ENCODE results near the gene ISCA2.

ISCA2 gene

GRCh38 chr14:74514471-74514941 is 20.9 kb downstream of the ISCA2 start:
- Histone ChIP-seq H3K27ac (ENCODE audit: low read depth, low read length) (no peak overlapping the region), H3K36me3 (ENCODE audit: low read length) (no peaks in the 10 kb centered on the region)

GRCh38 chr14:74515891-74516412 is 22.4 kb downstream of the ISCA2 start:
- no peaks in the 10 kb centered on the region for H3K79me2 ChIP-seq (ENCODE audit: insufficient read depth, low read length)
- TF ChIP-seq, protein P1, sequence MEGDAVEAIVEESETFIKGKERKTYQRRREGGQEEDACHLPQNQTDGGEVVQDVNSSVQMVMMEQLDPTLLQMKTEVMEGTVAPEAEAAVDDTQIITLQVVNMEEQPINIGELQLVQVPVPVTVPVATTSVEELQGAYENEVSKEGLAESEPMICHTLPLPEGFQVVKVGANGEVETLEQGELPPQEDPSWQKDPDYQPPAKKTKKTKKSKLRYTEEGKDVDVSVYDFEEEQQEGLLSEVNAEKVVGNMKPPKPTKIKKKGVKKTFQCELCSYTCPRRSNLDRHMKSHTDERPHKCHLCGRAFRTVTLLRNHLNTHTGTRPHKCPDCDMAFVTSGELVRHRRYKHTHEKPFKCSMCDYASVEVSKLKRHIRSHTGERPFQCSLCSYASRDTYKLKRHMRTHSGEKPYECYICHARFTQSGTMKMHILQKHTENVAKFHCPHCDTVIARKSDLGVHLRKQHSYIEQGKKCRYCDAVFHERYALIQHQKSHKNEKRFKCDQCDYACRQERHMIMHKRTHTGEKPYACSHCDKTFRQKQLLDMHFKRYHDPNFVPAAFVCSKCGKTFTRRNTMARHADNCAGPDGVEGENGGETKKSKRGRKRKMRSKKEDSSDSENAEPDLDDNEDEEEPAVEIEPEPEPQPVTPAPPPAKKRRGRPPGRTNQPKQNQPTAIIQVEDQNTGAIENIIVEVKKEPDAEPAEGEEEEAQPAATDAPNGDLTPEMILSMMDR (IDR thresholded peaks at IDR 0.05; ENCODE audit: insufficient read depth, low read length, poor library complexity, severe bottlenecking), result no peak
- TF ChIP-seq EZH2phosphoT487 (conservative IDR thresholded peaks at IDR 0.05; ENCODE audit: low read length), result no peak
- H2AFZ ChIP-seq (ENCODE audit: low read depth, low read length, severe bottlenecking), result no peak overlapping the region
- no peaks in the 10 kb centered on the region for H3F3A ChIP-seq (ENCODE audit: insufficient read depth)
- no peaks in the 10 kb centered on the region for H4K20me1 ChIP-seq (ENCODE audit: low read depth, low read length)
- no peaks in the 10 kb centered on the region for H3K36me3 ChIP-seq (ENCODE audit: low read length)
- H3K4me2 ChIP-seq (ENCODE audit: low read depth, low read length, poor library complexity, severe bottlenecking), result no peak overlapping the region
- no peaks in the 10 kb centered on the region for H3K9me3 ChIP-seq (ENCODE audit: insufficient read depth, low read length)
- no peaks in the 10 kb centered on the region for H3K9me2 ChIP-seq (replicated peaks; ENCODE audit: insufficient read depth, low read length)
- H3K4me3 ChIP-seq (ENCODE audit: insufficient read depth, low read length, poor library complexity, severe bottlenecking), result no peak overlapping the region
- H3K27ac ChIP-seq (ENCODE audit: low read depth, low read length), result no peak overlapping the region
- no peaks in the 10 kb centered on the region for H3K27me3 ChIP-seq (ENCODE audit: low read length)
- H3K9ac ChIP-seq (ENCODE audit: low read length), result no peak overlapping the region

More at GRCh38 chr14:74514471-74514941, 20.9 kb downstream of the ISCA2 start:
- H3K4me3 ChIP-seq (ENCODE audit: insufficient read depth, low read length, poor library complexity, severe bottlenecking), result no peak overlapping the region
- H2AFZ ChIP-seq (ENCODE audit: low read depth, low read length, severe bottlenecking), result no peak overlapping the region
- H3K9ac ChIP-seq (ENCODE audit: low read length), result no peak overlapping the region
- TF ChIP-seq EZH2phosphoT487 (conservative IDR thresholded peaks at IDR 0.05; ENCODE audit: low read length), result no peak
- TF ChIP-seq, protein P1 (IDR thresholded peaks at IDR 0.05; ENCODE audit: insufficient read depth, low read length, poor library complexity, severe bottlenecking), result no peak
- no peaks in the 10 kb centered on the region for H3K27me3 ChIP-seq (ENCODE audit: low read length)
- H3K79me2 ChIP-seq (ENCODE audit: insufficient read depth, low read length), result no peaks in the 10 kb centered on the region
- H3K4me2 ChIP-seq (ENCODE audit: low read depth, low read length, poor library complexity, severe bottlenecking), result no peak overlapping the region
- no peaks in the 10 kb centered on the region for H4K20me1 ChIP-seq (ENCODE audit: low read depth, low read length)
- H3K9me2 ChIP-seq (replicated peaks; ENCODE audit: insufficient read depth, low read length), result no peaks in the 10 kb centered on the region
- no peaks in the 10 kb centered on the region for H3F3A ChIP-seq (ENCODE audit: insufficient read depth)
- H3K9me3 ChIP-seq (ENCODE audit: insufficient read depth, low read length), result no peaks in the 10 kb centered on the region

GRCh38 chr14:74516451-74517160 is 23.0 kb downstream of the ISCA2 start:
- TF ChIP-seq EZH2phosphoT487 (conservative IDR thresholded peaks at IDR 0.05; ENCODE audit: low read length), result no peak
- TF ChIP-seq, protein P1 (IDR thresholded peaks at IDR 0.05; ENCODE audit: insufficient read depth, low read length, poor library complexity, severe bottlenecking), result no peak
- no peak overlapping the region for H3K9ac ChIP-seq (ENCODE audit: low read length)
- H3K27me3 ChIP-seq (ENCODE audit: low read length), result no peaks in the 10 kb centered on the region

More at GRCh38 chr14:74516451-74517160, 23.0 kb downstream of the ISCA2 start:
- Histone ChIP-seq H3K79me2 (ENCODE audit: insufficient read depth, low read length) (no peaks in the 10 kb centered on the region), H3F3A (ENCODE audit: insufficient read depth) (no peaks in the 10 kb centered on the region), H3K27ac (ENCODE audit: low read depth, low read length) (no peak overlapping the region), H2AFZ (ENCODE audit: low read depth, low read length, severe bottlenecking) (no peak overlapping the region), H4K20me1 (ENCODE audit: low read depth, low read length) (no peaks in the 10 kb centered on the region), H3K9me2 (replicated peaks; ENCODE audit: insufficient read depth, low read length) (no peaks in the 10 kb centered on the region), H3K4me3 (ENCODE audit: insufficient read depth, low read length, poor library complexity, severe bottlenecking) (no peak overlapping the region), H3K36me3 (ENCODE audit: low read length) (no peaks in the 10 kb centered on the region), H3K4me2 (ENCODE audit: low read depth, low read length, poor library complexity, severe bottlenecking) (no peak overlapping the region), H3K9me3 (ENCODE audit: insufficient read depth, low read length) (no peaks in the 10 kb centered on the region)
